Neuronal stem cell (in vitro differentiated cells): ENCODE measurements around the gene TBL1Y.

Experiments
- DNase-seq: peaks from one replicate; pipeline ENCODE4 v3.0.0-alpha.2; 2013; ENCODE audit warnings: low spot score
- H2AFZ ChIP-seq: one replicate; pipeline ENCODE4 v1.6.1; 2013; ENCODE audit warnings: mild to moderate bottlenecking, low read length, inconsistent platforms
- H2AK5ac ChIP-seq: 2 replicates; pipeline ENCODE4 v1.6.1; 2013; ENCODE audit warnings: low read depth, mild to moderate bottlenecking, inconsistent platforms, low read length, moderate library complexity, mixed read lengths
- H2BK120ac ChIP-seq: 2 replicates; pipeline ENCODE4 v1.6.1; 2013; ENCODE audit warnings: low read depth, mild to moderate bottlenecking, inconsistent platforms, low read length, moderate library complexity, mixed read lengths
- H2BK12ac ChIP-seq: one replicate; pipeline ENCODE4 v1.6.1; 2013; ENCODE audit warnings: low read length, inconsistent platforms
- H2BK15ac ChIP-seq: 2 replicates; pipeline ENCODE4 v1.6.1; 2013; ENCODE audit warnings: mild to moderate bottlenecking, low read length, inconsistent platforms, mixed read lengths
- H2BK5ac ChIP-seq: one replicate; pipeline ENCODE4 v1.6.1; 2013; ENCODE audit warnings: inconsistent platforms, mild to moderate bottlenecking, low read length, moderate library complexity
- H3K14ac ChIP-seq: one replicate; pipeline ENCODE4 v1.6.1; 2013; ENCODE audit warnings: low read length, inconsistent platforms
- H3K18ac ChIP-seq: 2 replicates; pipeline ENCODE4 v1.6.1; 2013; ENCODE audit warnings: low read length, inconsistent platforms
- H3K23ac ChIP-seq: 2 replicates; pipeline ENCODE4 v1.6.1; 2013; ENCODE audit warnings: low read depth, mild to moderate bottlenecking, mixed read lengths, low read length, inconsistent platforms; ENCODE audit not compliant: poor library complexity
- H3K27ac ChIP-seq: replicated peaks from 3 replicates; pipeline ENCODE4 v1.5.1; 2013; ENCODE audit warnings: low read length, inconsistent platforms
- H3K27me3 ChIP-seq, 3 experiments: 2 replicates each; pipeline ENCODE4 v1.6.1; 2013; ENCODE audit warnings: low read length in 3 of 3, mild to moderate bottlenecking in 2 of 3, inconsistent platforms in 1 of 3, low read depth in 1 of 3, mixed read lengths in 1 of 3, moderate library complexity in 1 of 3; ENCODE audit not compliant: control insufficient read depth in 3 of 3, insufficient read depth in 3 of 3
- H3K36me3 ChIP-seq, 2 donors: replicated peaks in 1 of 2; 2 replicates each; pipeline ENCODE4 v1.6.1; 2013; ENCODE audit warnings: low read length in 2 of 2; ENCODE audit not compliant: control insufficient read depth in 2 of 2, insufficient read depth in 2 of 2
- H3K4ac ChIP-seq: 2 replicates; pipeline ENCODE4 v1.6.1; 2013; ENCODE audit warnings: inconsistent platforms, mild to moderate bottlenecking, low read length, moderate library complexity
- H3K4me1 ChIP-seq, 2 donors: 1 replicate in 1 of 2; 2 replicates in 1 of 2; pipeline ENCODE4 v1.6.1; 2013; ENCODE audit warnings: low read length in 2 of 2, low read depth in 1 of 2; ENCODE audit not compliant: control insufficient read depth in 2 of 2, insufficient read depth in 1 of 2
- H3K4me2 ChIP-seq: one replicate; pipeline ENCODE4 v1.6.1; 2013; ENCODE audit warnings: mild to moderate bottlenecking, low read length, inconsistent platforms; ENCODE audit not compliant: insufficient read depth, poor library complexity, severe bottlenecking
- H3K4me3 ChIP-seq, 2 donors: 2 replicates each; pipeline ENCODE4 v1.5.1; 2013; ENCODE audit warnings: low read length in 2 of 2, mild to moderate bottlenecking in 2 of 2, inconsistent platforms in 1 of 2, moderate library complexity in 1 of 2
- H3K79me1 ChIP-seq: one replicate; pipeline ENCODE4 v1.6.1; 2013; ENCODE audit warnings: low read depth, mild to moderate bottlenecking, inconsistent platforms, low read length, moderate library complexity
- H3K9ac ChIP-seq: one replicate; pipeline ENCODE4 v1.6.1; 2013; ENCODE audit warnings: mild to moderate bottlenecking, low read depth, low read length, inconsistent platforms; ENCODE audit not compliant: poor library complexity
- H3K9me3 ChIP-seq, 2 donors: replicated peaks in 1 of 2; 2 replicates each; pipeline versions ENCODE3 to v1.6.1; 2013; ENCODE audit warnings: low read length in 2 of 2, mild to moderate bottlenecking in 2 of 2, inconsistent platforms in 1 of 2, low read depth in 1 of 2, mixed read lengths in 1 of 2, moderate library complexity in 1 of 2; ENCODE audit not compliant: control insufficient read depth in 2 of 2, insufficient read depth in 1 of 2
- H4K8ac ChIP-seq: one replicate; pipeline ENCODE4 v1.6.1; 2013; ENCODE audit warnings: low read depth, mild to moderate bottlenecking, inconsistent platforms, low read length, moderate library complexity
- H4K91ac ChIP-seq: one replicate; pipeline ENCODE4 v1.6.1; 2013; ENCODE audit warnings: low read length, low read depth, mild to moderate bottlenecking, inconsistent platforms; ENCODE audit not compliant: poor library complexity
- WGBS, 2 donors: extraction: QIAGEN DNeasy Blood & Tissue Kit; methylation state at CpG; one replicate each; pipeline ENCODE4 v1.1.7; 2013; ENCODE audit warnings: missing lambda C conversion rate in 2 of 2, mixed read lengths in 1 of 2; ENCODE audit not compliant: insufficient read length in 2 of 2, insufficient replicate concordance in 1 of 2; ENCODE audit errors: extremely low coverage in 2 of 2; 5-methylcytosine and 5-hydroxymethylcytosine counted together

TBL1Y gene

DNA sequence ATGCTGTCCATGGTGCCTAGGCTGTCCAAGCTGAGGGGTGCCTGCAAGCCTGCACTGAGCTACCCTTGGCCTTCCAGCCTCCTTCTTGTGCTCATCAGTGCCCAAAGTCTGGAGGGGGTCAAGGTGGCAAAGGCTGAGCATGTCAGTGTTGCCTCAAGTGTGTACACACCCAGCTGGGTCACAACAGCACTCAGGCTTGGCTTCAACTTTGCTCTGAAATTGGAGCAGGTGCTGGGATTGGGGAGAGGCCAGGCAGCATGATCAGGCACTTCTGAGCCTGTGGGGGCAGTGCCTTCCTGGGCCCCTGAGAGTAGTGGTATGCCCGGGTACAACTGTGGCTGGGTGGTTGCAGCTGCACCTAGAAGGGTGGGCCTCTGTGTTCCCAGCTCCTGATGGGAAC lies 18.7 kb downstream of the TBL1Y start:
- WGBS, 2 donors: no CpG with 5 or more reads among the region's 1 CpG

DNA sequence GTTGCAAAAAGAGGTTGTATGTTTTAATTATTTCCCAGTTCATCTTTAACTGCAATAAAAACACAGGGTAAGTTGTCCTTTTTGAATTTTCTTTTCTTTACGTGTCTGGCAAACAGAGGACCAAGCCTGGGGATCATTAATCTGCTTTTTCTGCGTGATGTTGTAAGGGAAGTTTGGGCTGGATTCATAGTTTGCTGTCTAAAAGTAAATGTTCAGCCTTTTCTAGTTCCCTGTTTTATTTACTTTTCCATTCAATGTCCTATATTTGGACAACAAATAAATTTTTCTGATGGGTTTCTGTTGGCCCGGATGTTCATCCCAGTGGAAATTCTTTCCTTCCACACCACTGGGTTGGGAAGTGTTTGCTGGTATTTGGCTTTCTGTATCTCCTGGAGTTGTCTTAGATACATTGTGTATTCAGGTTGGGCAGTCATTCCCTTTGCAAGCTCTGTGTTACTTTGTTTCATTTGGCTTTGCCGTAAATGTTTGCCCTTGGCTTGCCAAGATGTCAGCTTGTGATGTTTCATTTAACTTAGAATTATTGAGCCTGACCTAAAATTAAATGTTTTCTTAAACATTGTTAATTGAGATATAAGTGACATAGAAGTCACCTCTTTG lies 21.4 kb downstream of the TBL1Y start:
- H2AFZ ChIP-seq: no peak overlapping the region
- no peaks in the 10 kb centered on the region for H3K36me3 ChIP-seq
- no peak overlapping the region for H3K23ac ChIP-seq
- H2BK120ac ChIP-seq: no peak overlapping the region
- H3K9me3 ChIP-seq: no peaks in the 10 kb centered on the region
- H2BK5ac ChIP-seq: no peak overlapping the region
- H2BK12ac ChIP-seq: no peak overlapping the region
- H3K18ac ChIP-seq: no peak overlapping the region
- DNase-seq: no peak
- no peak overlapping the region for H2AK5ac ChIP-seq
- H3K9ac ChIP-seq: no peak overlapping the region
- H3K27ac ChIP-seq: no peak overlapping the region
- no peak overlapping the region for H3K4ac ChIP-seq
- H3K79me1 ChIP-seq: peaks cover 6% of the 10 kb centered on the region
- H3K14ac ChIP-seq: no peak overlapping the region
- H2BK15ac ChIP-seq: no peak overlapping the region
- no peak overlapping the region for H4K8ac ChIP-seq
- H3K4me3 ChIP-seq: no peak overlapping the region
- no peak overlapping the region for H4K91ac ChIP-seq
- H3K27me3 ChIP-seq: no peaks in the 10 kb centered on the region
- no peaks in the 10 kb centered on the region for H3K4me1 ChIP-seq
- no peak overlapping the region for H3K4me2 ChIP-seq
- no CpG with 5 or more reads among the region's 4 CpGs for WGBS, 2 donors

More for the DNA sequence above, 18.7 kb downstream of the TBL1Y start:
- Histone ChIP-seq H3K36me3 (no peaks in the 10 kb centered on the region), H3K23ac (no peak overlapping the region), H3K4me2 (no peak overlapping the region), H3K4me1 (no peaks in the 10 kb centered on the region), H3K27ac (no peak overlapping the region), H2BK12ac (no peak overlapping the region), H3K9me3 (no peaks in the 10 kb centered on the region), H4K8ac (no peak overlapping the region), H3K4ac (no peak overlapping the region), H2BK15ac (no peak overlapping the region), H2BK120ac (no peak overlapping the region), H4K91ac (no peak overlapping the region), H3K18ac (no peak overlapping the region), H3K14ac (no peak overlapping the region), H3K9ac (no peak overlapping the region), H2BK5ac (no peak overlapping the region), H3K4me3 (no peak overlapping the region), H2AFZ (no peak overlapping the region), H2AK5ac (no peak overlapping the region), H3K79me1 (peaks cover 6% of the 10 kb centered on the region), H3K27me3 (no peaks in the 10 kb centered on the region)
- DNase-seq: no peak

DNA sequence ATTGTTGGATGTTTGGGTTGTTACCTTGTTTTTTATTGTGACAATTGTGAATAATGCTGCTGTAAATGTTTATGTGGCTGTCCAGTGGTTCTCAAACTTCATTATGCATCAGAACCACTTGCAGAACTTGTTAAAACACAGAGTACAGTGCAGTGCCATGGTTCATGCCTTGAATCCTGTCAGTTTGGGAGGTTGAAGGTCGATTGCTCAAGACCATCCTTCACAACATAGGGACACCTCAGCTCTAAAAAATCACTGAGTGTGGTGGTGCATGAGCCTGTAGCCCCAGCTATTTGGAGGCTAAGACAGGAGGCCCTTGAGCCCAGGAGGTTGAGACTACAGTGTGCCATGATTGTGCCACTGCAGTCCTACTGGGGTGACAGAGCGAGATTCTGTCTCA lies 25.0 kb downstream of the TBL1Y start:
- no peak overlapping the region for H2BK12ac ChIP-seq
- no CpG with 5 or more reads among the region's 2 CpGs for WGBS, 2 donors
- H4K91ac ChIP-seq: no peak overlapping the region

DNA sequence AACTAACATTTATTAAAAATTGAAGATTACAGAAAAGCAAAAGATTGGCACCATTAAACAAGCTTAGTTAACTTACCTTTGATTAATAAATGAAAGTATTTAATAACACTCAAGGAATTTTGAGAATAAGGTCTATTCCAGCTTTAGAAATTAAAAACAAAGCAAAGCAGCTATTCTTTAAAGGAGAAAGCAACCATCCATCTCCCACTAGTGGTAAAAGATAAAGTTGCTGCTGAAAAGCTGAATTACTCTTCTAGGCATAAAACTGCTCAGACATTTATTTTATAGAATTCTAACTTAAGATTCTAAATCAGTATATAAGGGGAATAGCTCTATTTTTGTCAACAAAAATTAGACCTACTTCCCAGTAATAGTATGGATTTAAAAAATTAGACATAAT lies 37.2 kb downstream of the TBL1Y start:
- no peak overlapping the region for H3K9ac ChIP-seq
- H2BK12ac ChIP-seq: no peak overlapping the region
- no peak overlapping the region for H3K18ac ChIP-seq
- H3K4me3 ChIP-seq: no peak overlapping the region
- no peaks in the 10 kb centered on the region for H3K36me3 ChIP-seq
- H2BK5ac ChIP-seq: no peak overlapping the region
- H4K91ac ChIP-seq: no peak overlapping the region
- H2AFZ ChIP-seq: no peak overlapping the region
- no peak overlapping the region for H4K8ac ChIP-seq
- no peaks in the 10 kb centered on the region for H3K4me1 ChIP-seq
- no peak overlapping the region for H3K4me2 ChIP-seq
- H3K9me3 ChIP-seq: no peaks in the 10 kb centered on the region
- no peak overlapping the region for H3K4ac ChIP-seq
- H3K27ac ChIP-seq: no peak overlapping the region
- DNase-seq: no peak
- no peaks in the 10 kb centered on the region for H3K27me3 ChIP-seq
- H2BK15ac ChIP-seq: no peak overlapping the region
- H3K14ac ChIP-seq: no peak overlapping the region
- H2BK120ac ChIP-seq: no peak overlapping the region
- H3K79me1 ChIP-seq: no peaks in the 10 kb centered on the region
- H3K23ac ChIP-seq: no peak overlapping the region
- H2AK5ac ChIP-seq: no peak overlapping the region

More for the DNA sequence above, 25.0 kb downstream of the TBL1Y start:
- Histone ChIP-seq H3K23ac (no peak overlapping the region), H3K9me3 (no peaks in the 10 kb centered on the region), H3K27me3 (no peaks in the 10 kb centered on the region), H2AFZ (no peak overlapping the region), H2BK5ac (no peak overlapping the region), H3K4me3 (no peak overlapping the region), H2BK15ac (no peak overlapping the region), H3K27ac (no peak overlapping the region), H4K8ac (no peak overlapping the region), H3K4me1 (no peaks in the 10 kb centered on the region), H3K79me1 (no peaks in the 10 kb centered on the region), H2AK5ac (no peak overlapping the region), H2BK120ac (no peak overlapping the region), H3K18ac (no peak overlapping the region), H3K4ac (no peak overlapping the region), H3K14ac (no peak overlapping the region), H3K36me3 (no peaks in the 10 kb centered on the region), H3K9ac (no peak overlapping the region), H3K4me2 (no peak overlapping the region)
- no peak for DNase-seq
